Inferior parietal cortex (tissue), 1 donor: ENCODE measurements around the gene DNAH12.
A peak's percentile ranks its signal among the peaks of the same experiment; 100 is the strongest.

Experiments used
- DNase-seq: peaks from one replicate; pipeline ENCODE4 v3.0.0-alpha.2; 2016; ENCODE audit errors: extremely low spot score

DNAH12 gene

GRCh38 chr3:57544181-57545125, at the start of gene DNAH12:
Gene DNAH12, minus strand, starts transcription at chr3:57544344. Its CDS starts 1,474 bp downstream, at chr3:57542870.
- DNase-seq = no peak

DNA sequence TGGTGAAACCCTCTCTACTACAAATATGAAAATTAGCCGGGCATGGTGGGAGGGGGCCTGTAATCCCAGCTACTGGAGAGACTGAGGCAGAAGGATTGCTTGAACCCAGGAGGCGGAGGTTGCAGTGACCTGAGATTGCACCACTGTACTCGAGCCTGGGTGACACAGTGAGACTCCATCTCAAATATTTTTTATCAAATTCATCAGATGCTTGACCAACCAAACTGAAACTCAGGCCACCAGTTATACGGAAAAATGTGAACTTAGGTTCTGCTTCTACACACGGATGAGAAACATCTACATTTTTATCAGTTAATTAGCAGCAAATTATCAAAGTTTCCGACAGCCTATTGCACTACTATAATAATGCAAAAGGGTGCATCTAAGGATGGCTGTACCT, 48.2 kb upstream of the DNAH12 start:
- DNase-seq = no peak

DNA sequence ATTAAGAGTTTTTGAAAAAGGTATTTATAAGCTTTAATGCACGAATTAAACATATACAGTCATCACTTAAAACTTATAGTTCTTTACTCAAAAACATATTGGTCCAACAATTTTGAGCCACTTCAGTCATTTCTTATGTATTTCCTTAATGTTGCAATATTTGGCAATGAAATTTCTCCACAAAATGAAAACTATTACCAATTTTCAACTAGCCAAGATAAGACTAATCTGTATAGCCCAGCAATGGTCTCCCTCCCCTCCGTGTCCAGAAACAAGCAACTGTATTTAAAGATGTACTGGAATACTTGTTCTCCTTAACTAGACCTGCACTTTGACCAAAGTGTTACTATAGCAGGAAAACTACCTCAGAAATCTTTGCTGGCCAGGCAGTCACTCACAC, 43.8 kb upstream of the DNAH12 start:
- no peak for DNase-seq

GRCh38 chr3:57586778-57587177, 42.6 kb upstream of the DNAH12 start:
- no peak for DNase-seq

DNA sequence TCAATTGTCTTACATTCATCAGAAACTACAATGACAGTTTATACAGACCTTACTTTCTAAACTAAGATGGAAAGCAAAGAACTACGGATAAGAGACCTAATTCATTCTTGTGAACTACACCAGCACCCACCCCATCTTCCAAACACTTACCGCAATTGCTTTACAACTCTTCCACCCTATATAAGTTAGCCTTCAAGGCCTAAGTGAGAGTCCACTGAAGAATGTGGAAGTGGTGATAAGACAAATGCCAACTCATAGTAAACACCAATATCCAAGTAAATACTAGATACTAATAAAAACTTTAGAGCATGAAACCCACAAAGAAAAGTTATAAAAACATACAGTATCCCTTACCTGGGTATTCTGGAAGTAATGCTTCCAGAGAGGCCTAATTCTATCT, 39.4 kb upstream of the DNAH12 start:
- DNase-seq = no peak

DNA sequence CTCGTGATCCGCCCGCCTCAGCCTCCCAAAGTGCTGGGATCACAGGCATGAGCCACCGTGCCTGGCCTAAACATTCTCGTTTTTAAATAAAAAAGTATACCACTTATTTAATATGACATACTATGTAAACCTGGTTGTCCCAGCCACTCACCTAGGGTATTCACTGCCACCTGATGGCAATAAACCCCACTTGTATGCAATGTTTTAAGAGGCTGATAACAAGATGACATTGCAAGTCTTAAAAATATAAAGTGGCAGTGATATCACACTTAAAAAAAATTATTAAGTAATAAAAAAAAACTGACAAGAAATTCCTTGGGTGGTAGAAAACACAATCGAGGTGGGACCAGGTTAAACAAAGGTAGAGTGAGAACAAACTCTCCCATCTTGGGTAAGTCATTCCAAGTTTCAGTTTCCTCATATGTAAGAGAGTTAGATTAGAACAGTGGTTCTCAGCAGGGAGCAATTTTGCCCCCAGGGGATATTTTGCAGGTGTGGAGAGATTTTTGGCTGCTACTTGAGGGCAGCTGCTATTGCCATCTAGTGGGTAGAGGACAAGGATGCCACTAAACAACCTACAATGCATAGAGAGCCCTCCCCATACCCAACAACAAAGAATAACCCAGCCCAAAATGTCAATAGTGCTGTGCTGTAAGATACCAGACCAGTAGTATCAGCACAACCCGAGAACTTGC, 38.5 kb upstream of the DNAH12 start:
- DNase-seq = no peak

DNA sequence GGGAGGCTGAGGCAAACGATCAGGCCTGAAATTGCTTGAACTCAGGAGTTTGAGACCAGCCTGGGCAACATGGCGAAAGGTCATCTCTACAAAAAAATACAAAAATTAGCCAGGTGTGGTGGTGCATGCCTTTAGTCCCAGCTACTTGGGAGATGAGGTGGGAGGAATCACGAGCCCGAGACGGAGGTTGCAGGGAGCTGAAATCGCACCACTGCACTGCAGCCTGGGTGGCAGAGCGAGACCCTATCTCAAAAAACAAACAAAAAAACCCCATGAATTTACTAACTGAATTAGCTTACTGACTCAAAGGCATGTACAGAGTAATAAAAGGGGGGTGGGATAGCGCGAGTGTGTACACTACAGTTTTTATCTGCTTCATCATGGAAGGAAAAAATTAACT, 33.7 kb upstream of the DNAH12 start:
- no peak for DNase-seq

- no peak for DNase-seq
Measured at GRCh38 chr3:57575966-57576626, 32.0 kb upstream of the DNAH12 start.

GRCh38 chr3:57572096-57572495, 28.0 kb upstream of the DNAH12 start:
- DNase-seq = no peak

DNA sequence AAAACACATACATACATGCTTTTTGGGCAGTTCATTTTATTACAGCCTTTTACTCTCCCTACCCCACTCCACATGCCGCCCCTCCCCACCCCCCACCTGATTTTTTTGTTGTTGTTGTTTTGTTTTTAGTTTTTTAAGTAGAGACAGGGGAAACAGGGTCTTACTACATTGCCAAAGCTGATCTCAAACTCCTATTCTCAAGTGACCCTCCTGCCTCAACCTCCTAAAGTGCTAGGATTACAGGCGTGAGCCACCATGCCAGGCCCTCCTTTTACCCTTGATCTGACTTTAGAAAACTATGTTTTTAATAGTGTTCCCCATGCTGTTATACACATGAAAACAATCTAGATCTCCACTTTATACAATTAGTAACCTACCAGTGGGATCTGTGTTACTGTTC, 26.7 kb upstream of the DNAH12 start:
- no peak for DNase-seq

DNA sequence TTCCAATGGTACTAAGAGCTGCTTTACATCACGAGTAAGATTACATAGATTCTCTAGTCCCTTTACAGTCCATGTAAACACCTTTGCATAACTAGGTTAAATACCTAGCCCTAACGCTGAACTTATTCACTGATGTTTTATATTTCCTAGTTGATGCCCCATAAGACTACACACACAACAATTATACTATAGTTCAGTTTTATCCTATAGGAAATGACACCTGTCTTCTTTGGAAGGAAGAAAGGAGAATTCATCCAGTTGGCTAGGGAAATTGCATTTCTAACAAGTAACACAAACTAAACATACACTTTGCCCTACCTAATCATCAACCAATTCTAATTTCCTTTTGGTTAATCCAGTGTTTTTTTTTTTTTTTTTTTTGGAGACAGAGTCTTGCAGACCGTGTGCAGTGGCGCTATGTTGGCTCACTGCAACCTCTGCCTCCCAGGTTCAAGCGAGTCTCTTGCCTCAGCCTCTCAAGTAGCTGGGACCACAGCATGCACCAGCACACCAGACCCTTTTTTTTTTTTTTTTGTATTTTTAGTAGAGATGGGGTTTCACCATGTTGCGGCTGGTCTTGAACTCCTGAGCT, 25.8 kb upstream of the DNAH12 start:
- DNase-seq = no peak

DNA sequence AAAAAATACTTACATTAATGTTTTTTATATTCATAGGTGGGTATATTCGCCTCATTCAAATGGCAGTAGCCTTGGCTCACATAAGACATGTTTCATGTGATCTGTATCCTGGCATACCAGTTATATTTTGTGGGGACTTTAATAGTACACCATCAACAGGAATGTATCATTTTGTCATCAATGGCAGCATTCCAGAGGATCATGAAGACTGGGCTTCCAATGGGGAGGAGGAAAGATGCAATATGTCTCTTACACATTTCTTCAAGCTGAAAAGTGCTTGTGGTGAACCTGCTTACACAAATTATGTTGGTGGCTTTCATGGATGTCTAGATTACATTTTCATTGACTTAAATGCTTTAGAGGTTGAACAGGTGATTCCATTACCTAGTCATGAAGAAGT, 15.4 kb upstream of the DNAH12 start:
- no peak for DNase-seq

DNA sequence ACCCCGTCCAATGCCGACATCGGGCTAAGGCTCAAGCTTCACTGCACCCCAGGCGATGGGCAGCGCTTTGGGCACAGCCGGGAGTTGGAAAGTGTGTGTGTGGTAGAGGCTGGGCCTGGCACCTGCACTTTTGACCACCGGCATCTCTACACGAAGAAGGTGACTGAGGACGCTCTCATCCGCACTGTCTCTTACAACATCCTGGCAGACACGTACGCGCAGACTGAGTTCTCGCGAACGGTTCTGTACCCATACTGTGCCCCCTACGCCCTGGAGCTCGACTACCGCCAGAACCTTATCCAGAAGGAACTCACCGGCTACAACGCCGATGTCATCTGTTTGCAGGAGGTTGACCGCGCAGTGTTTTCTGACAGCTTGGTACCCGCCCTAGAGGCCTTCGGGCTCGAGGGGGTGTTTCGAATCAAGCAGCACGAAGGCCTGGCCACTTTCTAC, 13.0 kb upstream of the DNAH12 start:
- DNase-seq = no peak

DNA sequence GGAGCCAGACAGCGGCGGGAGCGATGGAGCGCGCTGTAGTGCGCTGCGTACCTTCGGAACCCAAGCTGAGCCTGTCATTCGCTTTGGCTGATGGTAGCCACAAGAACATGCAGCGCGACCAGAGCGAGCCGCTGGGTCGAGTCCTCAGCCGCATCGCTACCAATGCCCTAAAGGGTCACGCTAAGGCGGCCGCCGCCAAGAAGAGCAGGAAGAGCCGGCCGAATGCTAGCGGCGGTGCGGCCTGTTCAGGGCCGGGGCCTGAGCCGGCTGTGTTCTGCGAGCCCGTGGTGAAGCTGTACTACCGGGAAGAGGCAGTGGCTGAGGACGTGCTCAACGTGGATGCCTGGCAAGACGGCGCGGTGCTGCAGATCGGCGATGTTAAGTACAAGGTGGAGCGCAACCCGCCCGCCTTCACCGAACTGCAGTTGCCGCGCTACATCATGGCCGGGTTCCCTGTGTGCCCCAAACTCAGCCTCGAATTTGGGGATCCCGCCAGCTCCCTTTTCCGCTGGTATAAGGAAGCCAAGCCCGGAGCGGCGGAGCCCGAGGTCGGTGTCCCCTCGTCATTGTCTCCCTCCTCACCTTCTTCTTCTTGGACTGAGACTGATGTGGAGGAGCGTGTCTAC, 12.4 kb upstream of the DNAH12 start:
- no peak for DNase-seq

- DNase-seq = peak; percentile 95
Measured at GRCh38 chr3:57555738-57556458, 11.8 kb upstream of the DNAH12 start, which contains the start of gene PDE12. Gene PDE12, plus strand, starts transcription at chr3:57556274. Its CDS starts 106 bp downstream, at chr3:57556380.

DNA sequence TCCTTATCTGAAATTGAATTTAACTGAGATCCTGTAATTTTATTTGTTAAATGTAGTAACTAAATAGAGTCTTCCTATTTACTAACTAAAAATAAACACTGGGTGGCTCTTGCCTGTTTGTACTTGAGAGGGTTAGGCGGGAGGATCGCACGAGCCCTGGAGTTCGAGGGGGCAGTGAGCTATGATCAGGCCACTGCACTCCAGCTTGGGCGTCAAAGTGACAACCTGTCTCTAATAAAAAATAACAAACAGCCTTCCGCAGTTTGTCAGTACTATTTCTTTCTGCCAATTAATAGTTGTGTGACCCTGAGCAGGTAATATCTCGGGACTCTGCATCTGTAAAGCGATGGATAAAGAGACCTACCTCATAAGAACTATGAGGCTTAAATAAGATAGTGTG, 11.2 kb upstream of the DNAH12 start:
- no peak for DNase-seq

- no peak for DNase-seq
Measured at GRCh38 chr3:57546616-57547015, 2.5 kb upstream of the DNAH12 start.

GRCh38 chr3:57545636-57546268, 1.6 kb upstream of the DNAH12 start:
- no peak for DNase-seq

- DNase-seq = no peak
Measured at GRCh38 chr3:57538465-57538864, 5.7 kb downstream of the DNAH12 start.

GRCh38 chr3:57530071-57530608, 14.0 kb downstream of the DNAH12 start:
- no peak for DNase-seq
